ENCODE data around the gene SFMBT2.

- TF ChIP-seq CTCF (IDR thresholded peaks at IDR 0.05) (no peak), POLR2A (IDR thresholded peaks at IDR 0.05; ENCODE audit: low read depth) (no peak), EP300 (IDR thresholded peaks at IDR 0.05) (no peak), POLR2AphosphoS5 (IDR thresholded peaks at IDR 0.05) (no peak)
Observed at GRCh38 chr10:7196284-7196683, 214.6 kb downstream of the SFMBT2 start.

Measured in esophagus muscularis mucosa (tissue), 4 donors.